Activated CD4-positive, alpha-beta T cell treated with anti-CD3 and anti-CD28 coated beads for 36 hours (primary cell): ENCODE data around the gene CAMKK1. TPM values are rescaled to one million over a fixed set of nuclear protein-coding genes. Genes with fewer than 3 reads are reported as not detected.
A peak's percentile ranks its signal among the peaks of the same experiment; 100 is the strongest.

Experiments used
- ATAC-seq: fragments of 200-7000 bp; cut with Tn5 transposase; one replicate; pipeline ENCODE4 v1.10.0; 2021; ENCODE audit warnings: mild to moderate bottlenecking, moderate library complexity
- CTCF ChIA-PET: fragments of 350-600 bp; sonication (Branson Sonifier 250); formaldehyde crosslinking; loops from one replicate; lab custom pipeline; 2021; ENCODE audit warnings: antibody characterized with exemption; lab: Charles Lee
- POLR2A ChIA-PET: fragments of 350-600 bp; sonication (Branson Sonifier 250); formaldehyde crosslinking; loops from one replicate; lab custom pipeline; 2021; ENCODE audit warnings: antibody characterized with exemption, inconsistent platforms; lab: Charles Lee
- DNase-seq: peaks from one replicate; pipeline ENCODE4 v3.0.0-alpha.2; 2020
- H3K27ac Mint-ChIP-seq: one replicate; pipeline ENCODE4 v1.8.0; 2021; ENCODE audit warnings: mixed read lengths
- H3K27me3 Mint-ChIP-seq: one replicate; pipeline ENCODE4 v1.8.0; 2021; ENCODE audit warnings: mixed read lengths
- H3K36me3 Mint-ChIP-seq: one replicate; pipeline ENCODE4 v1.8.0; 2021; ENCODE audit warnings: low read depth, mixed read lengths
- H3K4me1 Mint-ChIP-seq: one replicate; pipeline ENCODE4 v1.8.0; 2021; ENCODE audit warnings: mixed read lengths
- H3K4me3 Mint-ChIP-seq: one replicate; pipeline ENCODE4 v1.8.0; 2021; ENCODE audit warnings: mild to moderate bottlenecking, moderate library complexity, mixed read lengths
- H3K9me3 Mint-ChIP-seq: one replicate; pipeline ENCODE4 v1.8.0; 2021; ENCODE audit warnings: low read depth, mixed read lengths
- intact Hi-C, 2 experiments: fragments of 100-400 bp; cut with DNase I in 1 of 2; cut with micrococcal nuclease in 1 of 2; formaldehyde crosslinking; loops; one replicate each; pipeline versions ENCODE4 v1.14.2 to v1.15.1; 2022 to 2024; cut with DNase I, micrococcal nuclease
- total RNA-seq, 2 experiments: library from RNA; stranded (reverse); gene quantifications; one replicate each; pipeline ENCODE4 v1.2.3, GENCODE V29; 2021

Gene CAMKK1
- total RNA-seq, result 1 to 10 TPM; 4.5 to 5.4 TPM

- POLR2A ChIA-PET, result no interaction called here
- Mint-ChIP-seq H3K27ac (peak within 1 kb of the TSS; percentile 77), H3K27me3 (no peaks in the 10 kb centered on the region), H3K36me3 (no peaks in the 10 kb centered on the region), H3K4me1 (peaks cover 36% of the 10 kb centered on the region), H3K9me3 (no peaks in the 10 kb centered on the region), H3K4me3 (peak within 1 kb of the TSS; percentile 76)
- ATAC-seq (peak; percentile 88), DNase-seq (peak; percentile 94)
- CTCF ChIA-PET, result interaction anchor here (0.8 to 2.6 kb wide), 5 partner anchors 9 to 72 kb away, joined by 3 to 16 read pairs (median 3); partner anchors contain the start of gene P2RX1
- intact Hi-C loops, result loop anchor here (1.0 to 5.0 kb wide), 11 partner anchors 18 to 1104 kb away; partner anchors contain the start of genes NCBP3 (in 2 of the 2), ANKFY1 (in 1 of the 2), ATP2A3 (in 1 of the 2) and CYB5D2 (in 1 of the 2)
Measured at GRCh38 chr17:3893003-3893719, at the start of gene CAMKK1. Gene CAMKK1, minus strand, starts transcription at chr17:3893053. Its CDS starts 7,366 bp downstream, at chr17:3885687.

- POLR2A ChIA-PET, result no interaction called here
- Mint-ChIP-seq H3K9me3 (no peaks in the 10 kb centered on the region), H3K4me1 (no peaks in the 10 kb centered on the region), H3K27me3 (no peaks in the 10 kb centered on the region), H3K36me3 (peaks cover 53% of the 10 kb centered on the region), H3K4me3 (no peak overlapping the region), H3K27ac (no peak overlapping the region)
- intact Hi-C loops, result no loop called here
- CTCF ChIA-PET, result no interaction called here
- ATAC-seq (no peak), DNase-seq (no peak)
Measured at GRCh38 chr17:3940965-3941698, 48.3 kb upstream of the CAMKK1 start.

- intact Hi-C loops, result no loop called here
- POLR2A ChIA-PET, result no interaction called here
- CTCF ChIA-PET, result no interaction called here
- Mint-ChIP-seq H3K36me3 (peaks cover 40% of the 10 kb centered on the region), H3K4me1 (no peaks in the 10 kb centered on the region), H3K4me3 (no peak overlapping the region), H3K9me3 (no peaks in the 10 kb centered on the region), H3K27ac (peak overlapping the region; percentile 59), H3K27me3 (no peaks in the 10 kb centered on the region)
- DNase-seq (no peak), ATAC-seq (no peak)
Measured at GRCh38 chr17:3937359-3937758, 44.5 kb upstream of the CAMKK1 start.

GRCh38 chr17:3935825-3936355, 43.0 kb upstream of the CAMKK1 start:
- intact Hi-C loops, result loop anchor here in 1 of 2 experiments (1.0 kb wide), 1 partner anchor 68 kb away; no protein-coding TSS in a partner anchor
- Mint-ChIP-seq H3K36me3 (peaks cover 40% of the 10 kb centered on the region), H3K9me3 (no peaks in the 10 kb centered on the region), H3K4me3 (no peak overlapping the region), H3K27me3 (no peaks in the 10 kb centered on the region), H3K27ac (no peak overlapping the region), H3K4me1 (no peaks in the 10 kb centered on the region)
- ChIA-PET CTCF (interaction anchor here (0.7 to 2.1 kb wide), 3 partner anchors 12 to 71 kb away, joined by 3 to 5 read pairs (median 4); partner anchors contain the start of gene P2RX1), POLR2A (no interaction called here)
- DNase-seq (no peak), ATAC-seq (no peak)

GRCh38 chr17:3935140-3935542, 42.3 kb upstream of the CAMKK1 start:
- CTCF ChIA-PET, result interaction anchor here (0.7 to 2.1 kb wide), 3 partner anchors 19 to 67 kb away, joined by 4 to 5 read pairs (median 4); partner anchors contain the start of gene P2RX1

GRCh38 chr17:3929764-3930163, 36.9 kb upstream of the CAMKK1 start:
- H3K27me3 Mint-ChIP-seq, result no peaks in the 10 kb centered on the region
- no peak for DNase-seq
- no peaks in the 10 kb centered on the region for H3K9me3 Mint-ChIP-seq
- no peak for ATAC-seq
- ChIA-PET CTCF (no interaction called here), POLR2A (no interaction called here)
- H3K4me3 Mint-ChIP-seq, result no peak overlapping the region
- no peaks in the 10 kb centered on the region for H3K4me1 Mint-ChIP-seq
- peaks cover 15% of the 10 kb centered on the region for H3K36me3 Mint-ChIP-seq
- no peak overlapping the region for H3K27ac Mint-ChIP-seq
- intact Hi-C loops, result no loop called here

More at GRCh38 chr17:3935140-3935542, 42.3 kb upstream of the CAMKK1 start:
- Mint-ChIP-seq H3K27ac (no peak overlapping the region), H3K9me3 (no peaks in the 10 kb centered on the region), H3K4me1 (no peaks in the 10 kb centered on the region), H3K4me3 (no peak overlapping the region), H3K27me3 (no peaks in the 10 kb centered on the region), H3K36me3 (peaks cover 39% of the 10 kb centered on the region)
- POLR2A ChIA-PET, result interaction anchor here (0.6 kb wide), 1 partner anchor 28 kb away, joined by 3 read pairs; no protein-coding TSS in a partner anchor
- peak; percentile 80 for ATAC-seq
- peak; percentile 64 for DNase-seq
- intact Hi-C loops, result loop anchor here in 1 of 2 experiments (1.0 kb wide), 1 partner anchor 69 kb away; no protein-coding TSS in a partner anchor

- Mint-ChIP-seq H3K27me3 (no peaks in the 10 kb centered on the region), H3K4me1 (no peaks in the 10 kb centered on the region), H3K9me3 (no peaks in the 10 kb centered on the region), H3K27ac (no peak overlapping the region), H3K4me3 (no peak overlapping the region), H3K36me3 (peaks cover 16% of the 10 kb centered on the region)
- ATAC-seq (no peak), DNase-seq (no peak)
- ChIA-PET POLR2A (no interaction called here), CTCF (no interaction called here)
- intact Hi-C loops, result no loop called here
Measured at GRCh38 chr17:3929181-3929580, 36.3 kb upstream of the CAMKK1 start.

- Mint-ChIP-seq H3K9me3 (no peaks in the 10 kb centered on the region), H3K36me3 (peaks cover 18% of the 10 kb centered on the region), H3K27me3 (no peaks in the 10 kb centered on the region), H3K27ac (no peak overlapping the region), H3K4me1 (no peaks in the 10 kb centered on the region), H3K4me3 (no peak overlapping the region)
- intact Hi-C loops, result no loop called here
- ChIA-PET POLR2A (no interaction called here), CTCF (interaction anchor here (0.7 to 1.0 kb wide), 2 partner anchors 13 to 15 kb away, joined by 3 to 4 read pairs; partner anchors contain the start of gene P2RX1)
- DNase-seq, result no peak
- no peak for ATAC-seq
Measured at GRCh38 chr17:3928406-3928805, 35.6 kb upstream of the CAMKK1 start.

- Mint-ChIP-seq H3K27me3 (no peaks in the 10 kb centered on the region), H3K4me3 (no peak overlapping the region), H3K27ac (no peak overlapping the region), H3K9me3 (no peaks in the 10 kb centered on the region), H3K36me3 (peaks cover 17% of the 10 kb centered on the region), H3K4me1 (no peaks in the 10 kb centered on the region)
- POLR2A ChIA-PET, result no interaction called here
- no peak for DNase-seq
- intact Hi-C loops, result no loop called here
- CTCF ChIA-PET, result interaction anchor here (0.7 to 1.0 kb wide), 2 partner anchors 12 to 15 kb away, joined by 3 to 4 read pairs; partner anchors contain the start of gene P2RX1
- ATAC-seq, result no peak
Measured at GRCh38 chr17:3927628-3928340, 34.9 kb upstream of the CAMKK1 start.

GRCh38 chr17:3926860-3927627, 34.2 kb upstream of the CAMKK1 start:
- Mint-ChIP-seq H3K36me3 (peaks cover 14% of the 10 kb centered on the region), H3K4me1 (no peaks in the 10 kb centered on the region), H3K9me3 (no peaks in the 10 kb centered on the region), H3K4me3 (no peak overlapping the region), H3K27ac (no peak overlapping the region), H3K27me3 (no peaks in the 10 kb centered on the region)
- ChIA-PET POLR2A (no interaction called here), CTCF (interaction anchor here (1.0 to 1.3 kb wide), 2 partner anchors 11 to 13 kb away, joined by 3 to 4 read pairs; partner anchors contain the start of gene P2RX1)
- DNase-seq (no peak), ATAC-seq (no peak)
- intact Hi-C loops, result no loop called here
